H1 (cell line): ENCODE measurements around the gene SNED1.

Source experiments
- SIN3A ChIP-seq, 2 experiments: IDR thresholded peaks in 1 of 2; conservative IDR thresholded peaks in 1 of 2; 2 replicates each; pipeline ENCODE4 v1.6.1; 2011 to 2012; ENCODE audit warnings: low read length in 2 of 2, improper control_type of control experiment in 1 of 2, low read depth in 1 of 2, mild to moderate bottlenecking in 1 of 2
- SP2 ChIP-seq: IDR thresholded peaks from 2 replicates; pipeline ENCODE4 v1.6.1; 2012; ENCODE audit warnings: mild to moderate bottlenecking, low read length, inconsistent platforms
- TCF12 ChIP-seq: IDR thresholded peaks from 2 replicates; pipeline ENCODE4 v1.6.1; 2011; ENCODE audit warnings: low read depth, mild to moderate bottlenecking, low read length
- TF ChIP-seq, protein P1 (sequence below), 3 experiments: IDR thresholded peaks; 1 replicate in 2 of 3; 2 replicates in 1 of 3; pipeline versions ENCODE4 v1.5.1 to v1.6.1; 2011; ENCODE audit warnings: low read length in 3 of 3, mild to moderate bottlenecking in 3 of 3, inconsistent platforms in 2 of 3, low read depth in 1 of 3, moderate library complexity in 1 of 3; ENCODE audit not compliant: insufficient read depth in 1 of 3; ENCODE audit errors: control extremely low read depth in 1 of 3

- TF ChIP-seq, protein P1, sequence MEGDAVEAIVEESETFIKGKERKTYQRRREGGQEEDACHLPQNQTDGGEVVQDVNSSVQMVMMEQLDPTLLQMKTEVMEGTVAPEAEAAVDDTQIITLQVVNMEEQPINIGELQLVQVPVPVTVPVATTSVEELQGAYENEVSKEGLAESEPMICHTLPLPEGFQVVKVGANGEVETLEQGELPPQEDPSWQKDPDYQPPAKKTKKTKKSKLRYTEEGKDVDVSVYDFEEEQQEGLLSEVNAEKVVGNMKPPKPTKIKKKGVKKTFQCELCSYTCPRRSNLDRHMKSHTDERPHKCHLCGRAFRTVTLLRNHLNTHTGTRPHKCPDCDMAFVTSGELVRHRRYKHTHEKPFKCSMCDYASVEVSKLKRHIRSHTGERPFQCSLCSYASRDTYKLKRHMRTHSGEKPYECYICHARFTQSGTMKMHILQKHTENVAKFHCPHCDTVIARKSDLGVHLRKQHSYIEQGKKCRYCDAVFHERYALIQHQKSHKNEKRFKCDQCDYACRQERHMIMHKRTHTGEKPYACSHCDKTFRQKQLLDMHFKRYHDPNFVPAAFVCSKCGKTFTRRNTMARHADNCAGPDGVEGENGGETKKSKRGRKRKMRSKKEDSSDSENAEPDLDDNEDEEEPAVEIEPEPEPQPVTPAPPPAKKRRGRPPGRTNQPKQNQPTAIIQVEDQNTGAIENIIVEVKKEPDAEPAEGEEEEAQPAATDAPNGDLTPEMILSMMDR (IDR thresholded peaks at IDR 0.05; ENCODE audit: control extremely low read depth in 1 of 3, insufficient read depth in 1 of 3, low read depth in 1 of 3, low read length in 3 of 3), result no peak
- TF ChIP-seq TCF12 (no peak), SP2 (no peak), SIN3A (conservative IDR thresholded peaks at IDR 0.05 in 1 of 2, IDR thresholded peaks at IDR 0.05 in 1 of 2; ENCODE audit: low read depth in 1 of 2, low read length in 2 of 2) (no peak)
Measured at GRCh38 chr2:240995041-240996021, 3.1 kb upstream of the SNED1 start.
